ENCODE results near the gene SAP30BP.

The SAP30BP gene

DNA sequence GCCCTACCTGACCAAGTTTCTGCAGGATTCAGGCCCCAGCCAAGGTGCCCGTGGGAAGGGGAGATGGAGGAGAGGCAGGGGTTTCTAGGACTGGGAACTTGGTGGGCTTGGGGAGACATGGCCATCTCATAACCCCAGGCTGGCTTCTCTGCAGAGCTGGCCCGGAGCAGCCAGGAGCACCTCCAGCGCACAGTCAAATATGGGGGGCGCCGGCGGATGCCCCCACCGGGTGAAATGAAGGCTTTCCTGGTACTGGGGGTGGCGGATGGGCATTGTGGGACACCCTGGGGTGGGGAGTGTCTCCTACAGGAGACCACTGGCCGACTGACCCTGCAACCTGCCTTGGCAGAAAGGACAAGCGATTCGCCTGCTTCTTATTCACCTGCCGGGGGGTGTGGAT is 43.1 kb upstream of the SAP30BP start:
- TF ChIP-seq, protein P1, sequence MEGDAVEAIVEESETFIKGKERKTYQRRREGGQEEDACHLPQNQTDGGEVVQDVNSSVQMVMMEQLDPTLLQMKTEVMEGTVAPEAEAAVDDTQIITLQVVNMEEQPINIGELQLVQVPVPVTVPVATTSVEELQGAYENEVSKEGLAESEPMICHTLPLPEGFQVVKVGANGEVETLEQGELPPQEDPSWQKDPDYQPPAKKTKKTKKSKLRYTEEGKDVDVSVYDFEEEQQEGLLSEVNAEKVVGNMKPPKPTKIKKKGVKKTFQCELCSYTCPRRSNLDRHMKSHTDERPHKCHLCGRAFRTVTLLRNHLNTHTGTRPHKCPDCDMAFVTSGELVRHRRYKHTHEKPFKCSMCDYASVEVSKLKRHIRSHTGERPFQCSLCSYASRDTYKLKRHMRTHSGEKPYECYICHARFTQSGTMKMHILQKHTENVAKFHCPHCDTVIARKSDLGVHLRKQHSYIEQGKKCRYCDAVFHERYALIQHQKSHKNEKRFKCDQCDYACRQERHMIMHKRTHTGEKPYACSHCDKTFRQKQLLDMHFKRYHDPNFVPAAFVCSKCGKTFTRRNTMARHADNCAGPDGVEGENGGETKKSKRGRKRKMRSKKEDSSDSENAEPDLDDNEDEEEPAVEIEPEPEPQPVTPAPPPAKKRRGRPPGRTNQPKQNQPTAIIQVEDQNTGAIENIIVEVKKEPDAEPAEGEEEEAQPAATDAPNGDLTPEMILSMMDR (IDR thresholded peaks at IDR 0.05) = no peak

DNA sequence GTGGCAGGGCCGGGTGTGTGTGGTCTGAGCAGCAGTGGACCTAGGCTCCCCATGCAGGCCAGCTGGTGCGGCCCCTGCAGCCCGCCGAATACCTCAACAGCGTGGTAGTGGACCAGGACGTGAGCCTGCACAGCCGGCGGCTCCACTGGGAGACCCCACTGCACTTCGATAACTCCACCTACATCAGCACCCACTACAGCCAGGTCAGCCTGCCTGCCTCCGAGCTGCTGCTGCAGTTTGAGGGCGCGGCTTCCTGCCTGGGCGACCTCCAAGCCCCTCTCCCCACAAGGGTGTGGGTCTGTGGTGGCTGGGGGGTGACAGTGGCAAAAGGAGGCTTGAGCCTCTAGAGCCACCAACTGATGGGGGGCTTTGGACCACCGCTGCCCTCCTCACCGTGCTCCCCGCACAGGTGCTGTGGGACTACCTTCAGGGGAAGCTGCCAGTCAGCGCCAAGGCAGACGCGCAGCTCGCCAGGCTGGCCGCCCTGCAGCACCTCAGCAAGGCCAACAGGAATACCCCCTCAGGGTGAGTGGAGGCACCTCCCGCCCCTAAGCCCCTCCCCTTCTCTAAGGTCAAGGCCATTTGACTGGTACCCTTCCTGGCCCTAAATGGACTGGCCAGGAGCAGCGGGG is 42.3 kb upstream of the SAP30BP start:
- TF ChIP-seq, protein P1 (IDR thresholded peaks at IDR 0.05) = no peak

DNA sequence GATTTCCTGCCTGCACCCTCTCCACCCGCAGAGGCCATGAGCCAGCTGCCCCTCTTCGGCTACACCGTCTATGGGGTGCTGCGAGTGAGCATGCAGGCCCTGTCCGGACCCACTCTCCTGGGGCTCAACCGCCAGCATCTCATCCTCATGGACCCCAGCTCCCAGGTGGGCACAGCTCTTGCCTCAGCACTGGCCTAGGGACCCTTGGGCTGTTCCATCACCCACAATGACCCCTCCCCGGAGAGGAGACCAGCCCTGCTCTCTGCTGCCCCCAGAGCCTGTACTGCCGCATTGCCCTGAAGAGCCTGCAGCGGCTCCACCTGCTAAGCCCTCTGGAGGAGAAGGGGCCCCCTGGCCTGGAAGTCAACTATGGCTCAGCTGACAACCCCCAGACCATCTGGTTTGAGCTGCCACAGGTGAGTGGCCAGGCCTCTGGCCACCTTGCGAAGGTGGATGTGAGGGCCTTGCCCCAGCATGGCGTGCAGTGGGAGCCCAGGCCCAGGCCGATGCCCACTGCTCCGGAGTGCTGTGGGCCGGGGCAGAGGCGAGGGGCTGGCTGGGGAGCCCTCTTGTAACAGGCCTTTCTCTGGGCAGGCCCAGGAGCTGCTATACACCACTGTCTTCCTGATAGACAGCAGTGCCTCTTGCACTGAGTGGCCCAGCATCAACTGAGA is 41.2 kb upstream of the SAP30BP start:
- TF ChIP-seq, protein P1 (IDR thresholded peaks at IDR 0.05) = peak; percentile 74

DNA sequence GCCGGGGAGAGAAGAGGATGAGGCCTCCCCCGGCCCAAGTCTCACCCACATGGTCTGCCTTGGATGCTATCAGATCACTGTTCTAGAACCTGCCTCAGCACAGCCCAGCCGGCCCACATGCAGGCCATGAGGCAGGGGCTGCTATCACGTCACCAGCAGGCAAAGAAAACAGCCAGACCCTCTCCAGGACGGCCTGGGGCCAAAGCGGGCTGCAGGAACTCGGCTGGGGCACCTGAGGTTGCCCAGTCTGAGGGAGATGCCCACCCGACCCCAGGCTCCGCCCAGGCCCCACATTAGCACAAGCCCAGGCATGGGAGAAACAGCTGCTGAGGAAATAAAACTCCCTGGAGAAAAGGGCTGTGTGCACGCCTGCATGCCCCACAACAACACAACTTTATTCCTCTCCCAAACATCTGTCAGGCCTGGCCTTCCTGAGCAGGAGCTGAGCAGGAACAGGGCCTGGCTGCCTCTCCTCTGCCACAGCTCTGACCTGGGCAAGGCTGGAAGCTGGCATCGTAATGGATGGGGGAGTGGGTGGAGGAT is 40.6 kb upstream of the SAP30BP start:
- TF ChIP-seq, protein P1 (IDR thresholded peaks at IDR 0.05) = no peak

DNA sequence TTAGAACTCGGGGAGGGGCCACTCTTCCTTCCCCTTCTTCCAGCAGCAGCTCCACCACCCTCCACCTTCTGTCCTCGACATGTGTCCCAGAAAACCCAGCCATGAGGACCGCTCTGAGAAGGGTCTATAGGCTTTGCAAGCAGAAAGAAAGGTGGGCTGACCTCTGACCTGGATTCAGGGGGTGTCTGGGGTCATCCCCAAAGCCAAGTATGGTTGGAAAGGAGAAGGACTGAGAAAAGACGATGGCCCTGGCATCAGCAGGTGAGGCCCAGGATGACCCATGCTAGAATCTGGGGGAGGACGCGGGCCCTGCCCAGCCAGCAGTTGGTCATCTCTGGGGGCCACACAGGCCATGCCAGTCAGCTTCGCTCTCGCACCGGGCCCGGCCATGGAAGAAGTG is 40.0 kb upstream of the SAP30BP start:
- TF ChIP-seq, protein P1 (IDR thresholded peaks at IDR 0.05) = no peak

DNA sequence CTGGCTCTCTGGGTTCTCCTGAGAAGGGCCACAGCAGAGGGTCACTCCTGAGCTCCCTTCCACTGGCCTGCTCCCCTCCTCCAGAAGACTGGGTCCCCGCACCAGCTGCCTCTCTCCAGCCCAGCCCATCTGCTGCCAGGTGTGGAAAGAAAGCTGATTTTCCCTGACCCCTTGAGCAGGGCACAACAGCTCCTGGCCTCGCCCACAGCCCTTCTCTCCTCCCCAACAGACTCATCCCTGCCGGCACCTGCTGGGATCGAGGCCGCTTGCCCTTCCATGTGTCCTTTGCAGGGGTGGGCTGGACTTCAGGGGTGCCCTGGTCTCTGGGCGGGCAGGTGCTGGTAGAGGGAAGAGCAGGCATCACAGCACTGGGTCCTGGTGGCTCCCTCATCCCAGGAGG is 38.7 kb upstream of the SAP30BP start:
- TF ChIP-seq, protein P1 (IDR thresholded peaks at IDR 0.05) = no peak

DNA sequence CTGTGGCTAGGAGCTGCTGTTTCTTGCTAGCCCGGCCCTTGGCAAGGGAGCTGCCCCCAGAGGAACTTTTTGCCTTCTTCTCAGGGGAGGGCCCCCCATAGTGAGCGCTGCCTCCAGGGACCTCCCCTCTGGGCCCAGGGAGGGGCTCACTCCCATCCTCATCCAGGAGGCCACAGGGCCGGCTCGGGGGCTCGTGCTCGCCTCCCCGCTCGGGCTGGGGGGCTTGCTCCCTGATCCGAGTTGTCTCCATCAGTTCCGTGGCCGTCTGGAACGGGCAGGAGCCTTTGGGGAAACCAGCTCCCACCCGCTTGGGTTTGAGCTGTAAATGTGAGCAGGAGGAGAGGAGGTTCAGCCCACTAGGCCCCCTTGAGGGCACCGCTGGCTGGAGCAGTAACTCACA is 38.0 kb upstream of the SAP30BP start:
- TF ChIP-seq, protein P1 (IDR thresholded peaks at IDR 0.05) = no peak
